HG02798 (cell line): ENCODE measurements around the gene LHPP.
"Not testable (repeated sequence)": the region's sequence is repeated elsewhere in the genome, so short reads cannot be mapped to it uniquely, and the experiment has no call there.

Experiments
- ATAC-seq: cut with Tn5 transposase; IDR thresholded peaks from one replicate; pipeline ENCODE4 v1.9.1; 2021; ENCODE audit warnings: mild to moderate bottlenecking; ENCODE audit not compliant: unreplicated experiment, poor library complexity

Gene LHPP

DNA sequence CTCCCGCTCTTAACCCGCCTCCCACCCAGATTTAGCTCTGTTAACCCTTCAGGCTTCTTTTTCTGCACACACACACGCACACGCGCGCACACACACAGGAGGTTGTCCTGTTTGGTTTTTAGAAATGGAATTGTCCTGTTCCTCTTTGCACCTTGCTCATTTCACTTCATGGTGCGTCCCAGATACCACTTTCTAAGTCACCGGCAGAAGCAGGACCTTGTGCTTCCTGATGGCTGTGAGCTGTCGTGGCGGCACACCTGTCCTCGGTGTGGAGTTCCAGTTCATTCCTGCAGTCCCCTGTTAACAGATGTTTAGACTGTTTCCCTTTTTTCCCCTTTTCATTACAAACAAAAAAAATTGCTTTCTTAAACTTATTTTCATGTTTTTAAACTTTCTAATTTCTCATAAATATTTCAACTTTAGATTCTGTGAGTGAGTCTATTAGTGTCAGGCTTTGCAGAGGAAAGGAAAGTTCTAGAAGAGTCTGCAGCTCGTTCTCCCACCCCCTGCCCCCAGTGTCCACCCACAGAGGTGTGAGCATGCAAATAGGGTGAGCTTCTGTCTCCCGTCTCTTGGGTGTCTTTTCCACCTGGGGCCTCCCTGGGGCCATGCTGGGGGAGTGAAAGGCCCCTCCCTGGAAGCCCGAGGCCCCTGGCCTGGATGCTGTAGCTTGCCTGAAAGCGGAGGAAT, 85.5 kb downstream of the LHPP start:
- no peak for ATAC-seq

DNA sequence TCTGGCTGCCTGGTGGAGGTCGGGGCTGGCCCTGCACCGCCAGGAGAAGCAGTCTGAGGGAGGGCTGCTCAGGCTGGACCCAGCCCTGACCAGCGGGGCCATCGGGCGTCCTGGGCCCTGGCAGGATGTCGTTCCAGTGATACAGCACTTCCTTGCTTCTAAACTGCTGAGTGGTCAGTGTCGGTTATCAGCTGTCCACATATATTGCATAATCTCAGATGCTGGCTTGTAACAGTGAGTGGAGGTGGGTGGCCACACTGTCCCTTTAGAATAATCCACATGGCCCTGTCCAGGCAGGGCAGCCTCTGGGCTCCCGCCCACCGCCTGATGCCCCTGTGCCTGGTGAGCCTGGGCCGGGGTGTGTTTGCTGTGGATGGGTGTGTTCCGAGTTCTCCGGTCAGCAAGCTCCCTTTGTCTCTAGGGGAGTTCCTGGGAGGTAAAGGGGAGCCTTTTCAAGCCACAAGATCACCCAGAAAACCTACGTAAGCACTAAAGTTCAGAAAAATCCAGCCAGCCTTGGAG, 86.1 kb downstream of the LHPP start:
- no peak for ATAC-seq

DNA sequence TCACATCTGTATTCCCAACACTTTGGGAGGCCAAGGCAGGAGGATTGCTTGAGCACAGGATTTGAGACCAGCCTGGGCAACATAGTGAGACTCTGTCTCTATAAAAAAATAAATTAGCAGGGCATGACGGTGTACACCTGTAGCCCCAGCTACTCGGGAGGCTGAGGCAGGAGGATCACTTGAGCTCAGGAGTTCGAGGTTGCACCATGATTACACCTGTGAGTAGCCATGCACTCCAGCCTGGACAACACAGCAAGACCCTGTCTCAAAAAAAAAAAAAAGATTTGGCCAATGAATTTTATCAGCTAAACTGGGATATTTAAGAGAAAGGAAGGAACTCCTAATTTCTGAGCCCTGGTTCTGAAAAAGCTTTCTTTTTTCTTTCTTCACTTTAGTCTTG, 87.5 kb downstream of the LHPP start:
- not testable (repeated sequence) for ATAC-seq

DNA sequence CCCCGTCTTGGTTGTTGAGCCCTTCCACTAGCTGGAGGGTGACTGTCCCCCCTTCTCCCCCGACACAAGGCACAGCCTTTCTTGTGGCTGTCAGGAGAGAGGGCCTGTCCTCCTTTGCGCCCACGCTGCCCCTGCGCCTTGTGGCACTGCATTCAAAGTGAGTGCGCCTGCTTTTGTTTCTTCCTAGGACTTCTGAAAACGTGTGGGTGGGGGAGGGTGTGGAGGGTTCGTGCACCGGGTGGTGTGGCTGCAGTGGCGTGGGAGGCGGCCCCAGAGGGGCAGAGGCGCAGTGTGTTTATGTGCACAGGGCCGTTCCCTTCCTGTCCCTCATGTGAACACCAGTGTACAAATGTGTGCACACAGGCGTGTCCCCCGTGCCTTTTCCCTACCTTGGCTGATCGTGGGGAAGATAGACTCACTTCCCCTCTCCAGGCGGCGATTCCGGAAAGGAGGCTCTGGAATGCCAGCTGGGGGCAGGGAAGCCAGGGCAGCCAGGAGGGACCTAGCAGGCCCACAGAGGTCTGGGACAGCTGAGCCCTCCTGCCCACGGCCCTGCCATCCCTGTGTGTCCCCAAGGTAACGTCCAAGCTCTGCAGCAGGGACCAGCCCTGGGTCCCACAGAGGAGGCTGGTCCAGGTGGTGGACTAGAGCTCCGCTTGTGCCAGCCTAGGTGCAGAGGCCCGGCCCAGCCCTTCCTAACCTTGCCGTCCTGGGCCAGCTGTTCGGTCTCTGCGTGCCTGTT, 88.8 kb downstream of the LHPP start:
- no peak for ATAC-seq

DNA sequence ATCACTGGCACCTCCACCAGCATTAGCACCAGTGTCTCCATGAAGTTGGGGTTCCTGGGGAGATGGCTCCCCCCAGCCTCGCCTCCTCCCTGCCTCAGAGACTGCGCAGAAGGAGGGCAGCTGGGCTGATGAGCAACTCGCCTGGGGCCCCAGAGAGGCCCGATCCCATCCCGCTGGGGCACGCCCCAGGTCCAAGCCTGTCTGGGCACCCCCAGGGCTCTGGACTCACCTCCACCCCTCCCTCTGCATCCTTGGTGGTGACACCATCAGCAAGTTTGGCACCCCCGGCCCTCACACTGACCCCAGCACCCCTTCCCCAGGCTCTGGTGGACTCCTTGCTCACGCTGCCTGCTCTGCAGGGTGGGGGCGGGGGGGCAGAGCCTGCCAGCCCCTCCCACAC, 89.5 kb downstream of the LHPP start:
- ATAC-seq: no peak

DNA sequence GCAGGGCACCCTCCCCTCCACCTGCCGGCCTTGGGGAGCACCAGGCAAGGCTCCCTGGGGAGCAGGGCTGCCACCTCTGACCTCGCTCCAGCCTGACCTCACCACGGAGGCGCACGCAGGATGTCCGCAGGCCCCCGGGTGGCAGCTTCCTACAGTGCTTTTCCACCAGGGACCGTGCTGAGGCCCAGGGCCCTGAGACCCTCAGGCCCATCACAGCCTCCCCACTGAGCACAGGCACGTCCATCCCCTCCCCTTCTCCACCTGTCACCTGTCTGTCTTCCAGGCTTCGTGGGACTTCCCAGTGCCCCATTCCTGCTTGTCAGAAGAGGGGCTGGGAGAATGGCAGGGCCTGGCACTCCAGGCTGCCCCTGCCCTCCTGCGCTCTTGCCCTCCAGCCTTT, 90.1 kb downstream of the LHPP start:
- ATAC-seq: no peak

DNA sequence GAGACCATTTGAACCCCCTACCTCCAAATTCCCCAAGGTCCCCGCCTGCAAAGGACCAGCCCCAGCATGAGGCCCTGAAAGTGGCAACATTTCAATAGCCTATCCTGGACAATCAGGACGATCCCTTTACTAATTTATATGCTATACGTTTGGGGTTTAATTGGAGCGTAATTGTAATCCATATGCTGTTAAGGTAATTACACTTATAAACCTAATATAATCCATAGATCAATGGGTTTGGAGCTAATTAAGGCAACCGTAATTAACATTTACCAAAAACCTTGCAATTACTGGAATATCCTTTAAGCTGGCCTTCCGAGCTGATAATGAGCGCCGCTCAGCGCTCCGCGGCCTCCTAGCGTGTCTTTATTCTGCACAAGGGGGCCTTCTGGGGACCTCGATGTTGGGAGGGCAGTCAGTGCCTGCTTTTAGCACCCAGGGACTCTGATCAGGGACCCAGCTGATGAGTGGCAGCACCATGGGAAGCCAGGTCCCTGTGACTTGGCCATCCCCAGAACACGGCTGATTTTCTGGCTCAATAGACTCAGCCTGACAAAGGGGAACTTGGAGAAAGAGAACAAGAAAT, 91.2 kb downstream of the LHPP start:
- ATAC-seq: no peak

DNA sequence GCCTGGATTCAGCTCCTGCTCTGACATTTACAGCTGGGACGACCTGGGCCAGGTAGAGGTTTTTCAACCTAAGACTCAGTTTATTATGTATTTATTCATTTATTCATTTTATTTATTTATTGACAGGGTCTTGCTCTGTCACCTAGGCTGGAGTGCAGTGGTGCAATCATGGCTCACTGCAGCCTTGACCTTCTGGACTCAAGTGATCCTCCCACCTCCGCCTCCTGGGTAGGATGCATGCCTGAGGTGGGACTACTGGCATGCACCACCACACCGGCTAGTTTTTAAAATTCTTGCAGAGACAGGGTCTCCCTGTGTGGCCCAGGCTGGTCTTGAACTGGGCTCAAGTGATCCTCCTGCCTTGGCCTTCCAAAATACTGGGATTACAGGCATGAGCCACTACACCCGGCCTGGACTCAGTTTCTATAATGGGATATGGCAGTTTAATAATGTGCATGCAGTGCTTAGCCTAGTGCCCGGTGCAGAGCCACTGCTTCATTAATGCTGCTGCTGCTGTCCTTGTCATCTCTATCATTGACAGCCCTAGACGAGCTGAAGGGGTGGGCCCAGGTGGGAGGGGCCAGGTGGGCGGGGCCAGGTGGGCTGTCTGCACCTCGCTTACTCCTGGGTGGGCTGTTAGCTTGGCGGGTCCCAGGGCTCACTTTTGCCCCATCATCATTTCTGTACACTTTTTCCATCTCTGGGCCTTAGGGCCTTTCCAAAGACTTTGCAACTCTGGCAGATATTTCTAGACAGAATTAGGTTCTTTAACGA, 92.6 kb downstream of the LHPP start:
- ATAC-seq: no peak

DNA sequence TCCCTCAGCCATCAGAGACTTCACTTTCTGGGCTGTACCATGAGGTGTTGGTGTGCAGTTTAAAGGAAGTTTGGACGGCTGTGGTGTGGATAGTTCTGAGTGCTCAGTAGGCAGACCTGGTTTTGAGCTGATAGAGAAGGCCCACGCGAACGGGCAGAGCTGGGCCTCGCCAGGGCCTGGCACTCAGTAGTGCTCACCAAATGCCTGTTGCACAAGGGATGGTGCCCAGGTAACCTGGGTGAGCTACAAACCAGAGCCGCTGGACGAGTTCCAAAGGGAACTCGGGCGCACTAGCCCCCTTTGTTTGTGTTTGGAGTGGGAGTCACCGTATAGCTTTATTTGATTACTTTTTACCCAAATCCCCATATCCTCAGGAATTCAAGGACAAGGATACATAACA, 95.5 kb downstream of the LHPP start:
- no peak for ATAC-seq

DNA sequence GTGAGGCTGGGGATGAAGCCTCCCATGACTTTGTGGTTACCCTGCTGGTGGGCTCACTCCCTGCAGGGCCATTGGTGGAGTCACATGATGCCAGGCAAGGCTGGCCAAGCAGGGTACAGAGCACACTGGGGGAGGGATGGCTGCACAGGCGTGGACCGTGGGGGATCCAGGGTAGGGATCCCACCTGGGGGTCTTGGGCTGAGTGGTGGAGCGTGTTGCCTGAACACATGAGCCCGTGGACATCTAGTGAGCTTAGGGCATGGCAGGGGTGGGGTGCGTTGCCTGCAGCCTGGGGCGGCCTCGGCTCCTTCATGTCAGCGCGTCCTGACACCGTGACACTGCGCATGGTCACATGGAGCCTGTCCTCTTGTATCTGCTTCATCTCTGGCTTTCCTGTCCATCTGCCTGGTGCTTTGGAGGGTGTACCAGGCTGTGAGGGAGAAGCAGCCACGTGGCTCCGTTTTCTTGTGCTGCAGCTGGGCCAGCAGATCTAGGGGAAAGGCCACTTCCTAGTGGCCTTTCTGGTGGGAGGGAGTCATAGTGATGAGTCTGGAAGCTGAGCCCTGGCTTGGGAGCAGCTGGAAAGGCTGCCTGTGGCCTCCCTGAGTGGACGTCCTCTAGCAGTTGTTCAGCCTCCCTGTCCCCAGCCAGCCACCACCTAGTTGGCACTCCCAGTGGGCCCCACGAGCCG, 96.2 kb downstream of the LHPP start:
- no peak for ATAC-seq

DNA sequence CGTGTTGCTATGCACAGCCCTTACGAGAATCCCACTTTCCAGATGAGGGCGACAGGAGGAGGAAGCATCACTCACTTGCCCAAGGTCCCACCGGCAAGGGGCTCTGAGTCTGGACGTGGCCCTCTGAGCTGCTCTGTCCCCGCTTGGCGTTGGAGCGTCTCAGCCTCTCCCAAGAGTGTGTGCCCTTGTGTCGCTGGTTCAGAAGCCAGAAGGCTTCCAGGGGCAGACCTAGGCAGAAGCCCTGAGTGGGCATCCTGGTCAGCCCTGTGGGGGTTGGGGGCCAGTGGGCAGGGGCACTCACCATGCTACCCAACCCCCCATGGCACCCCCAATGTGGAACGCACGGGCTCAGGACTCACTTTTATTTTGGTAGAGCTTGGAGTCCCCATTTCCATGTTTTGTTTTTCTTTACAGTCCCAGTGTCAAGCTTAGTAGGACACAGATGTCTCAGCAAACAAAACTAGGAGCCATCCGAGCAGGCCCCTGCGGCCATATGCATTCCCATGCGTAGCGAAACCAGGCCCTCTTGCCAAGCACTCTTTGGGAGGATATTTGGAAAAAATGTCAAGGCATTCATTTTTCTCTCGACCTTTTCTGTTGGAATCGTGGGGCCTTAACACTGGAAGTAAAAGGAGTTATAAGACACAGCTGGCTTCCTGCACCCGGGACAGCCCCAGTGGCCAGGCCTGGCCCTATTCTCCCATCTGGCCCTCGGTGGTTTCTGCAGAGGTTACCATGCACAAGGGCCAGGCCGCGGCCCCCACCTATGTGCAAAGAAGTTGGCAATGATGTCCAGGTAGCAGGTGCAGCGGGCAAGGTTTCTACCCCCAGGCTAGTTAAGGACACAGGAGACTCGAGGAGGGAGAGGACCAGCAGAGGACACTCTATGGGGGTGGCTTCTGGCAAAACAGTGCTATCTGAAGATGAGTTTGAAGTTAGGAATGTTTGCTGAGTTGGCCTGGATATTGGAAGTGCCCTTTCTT, 97.0 kb downstream of the LHPP start:
- ATAC-seq: no peak

DNA sequence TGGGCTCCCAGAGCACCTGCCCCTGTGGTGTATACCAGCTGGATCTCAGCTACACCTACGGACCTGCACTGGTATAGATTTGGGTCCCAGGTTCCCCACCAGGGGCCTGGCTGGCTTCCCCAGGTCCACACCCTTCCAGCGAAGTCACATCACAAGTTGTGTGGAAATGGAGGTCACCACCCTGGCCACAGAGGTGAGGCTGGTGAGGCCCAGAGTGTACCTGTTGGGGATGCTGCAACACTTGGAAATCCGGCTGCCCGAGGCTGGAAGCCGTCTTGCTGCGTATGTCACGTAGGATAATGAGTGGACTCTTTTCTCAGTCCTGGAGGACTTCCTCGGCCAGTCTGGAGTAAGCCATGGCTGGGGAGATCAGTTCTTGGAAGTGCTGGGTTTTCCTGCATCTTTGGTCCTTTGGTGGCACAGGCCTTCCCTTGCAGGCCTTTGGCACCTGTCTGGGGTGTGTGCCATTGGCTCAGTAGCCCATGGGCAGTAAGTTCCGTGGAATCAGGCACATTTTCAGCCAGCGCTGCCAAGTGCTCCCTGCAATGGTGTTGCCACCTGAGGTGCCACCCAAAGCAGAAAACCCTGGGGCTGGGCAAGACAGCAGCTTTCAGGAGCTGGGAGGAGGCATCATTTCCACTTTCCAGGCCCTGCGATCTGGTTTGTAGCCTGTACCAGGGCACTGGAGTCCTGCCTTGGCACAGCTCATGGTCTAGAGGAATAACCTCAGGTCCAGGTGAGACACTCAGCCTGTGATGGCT, 97.9 kb downstream of the LHPP start:
- no peak for ATAC-seq

DNA sequence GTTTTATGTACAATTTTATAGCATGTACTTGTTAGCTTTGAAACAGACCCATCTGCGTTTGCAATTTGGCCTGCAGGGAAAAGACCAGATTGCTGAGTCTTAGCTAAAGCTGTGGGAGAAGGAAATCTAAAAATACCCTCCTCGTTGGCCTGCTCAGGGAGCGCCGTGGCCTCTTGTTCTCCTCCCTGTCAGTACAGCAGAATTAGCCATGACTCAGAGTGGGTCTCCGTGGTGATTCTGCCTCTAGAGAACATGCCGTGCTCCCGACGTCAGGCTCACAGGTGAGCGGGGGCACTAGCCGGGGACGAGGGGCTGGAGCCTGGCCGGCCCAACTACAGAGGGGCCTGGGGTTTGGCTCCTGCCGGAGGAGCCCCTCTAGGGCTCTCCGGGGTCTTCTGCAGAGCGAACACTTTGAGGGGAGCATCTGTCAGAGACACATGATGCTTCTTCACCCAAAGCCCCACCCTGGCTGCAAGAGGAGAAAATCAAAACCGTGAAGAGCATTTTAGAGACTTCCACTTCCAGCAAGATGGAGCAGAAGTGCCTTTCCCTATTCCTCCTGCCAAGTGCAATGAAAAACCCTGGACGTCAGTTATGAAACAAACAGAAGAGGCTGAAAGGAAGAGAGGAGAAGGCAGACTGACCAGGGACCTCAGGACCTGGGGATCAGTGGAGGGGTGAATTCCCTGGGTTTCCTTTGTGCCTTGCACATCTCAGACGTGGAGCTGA, 98.9 kb downstream of the LHPP start:
- no peak for ATAC-seq

DNA sequence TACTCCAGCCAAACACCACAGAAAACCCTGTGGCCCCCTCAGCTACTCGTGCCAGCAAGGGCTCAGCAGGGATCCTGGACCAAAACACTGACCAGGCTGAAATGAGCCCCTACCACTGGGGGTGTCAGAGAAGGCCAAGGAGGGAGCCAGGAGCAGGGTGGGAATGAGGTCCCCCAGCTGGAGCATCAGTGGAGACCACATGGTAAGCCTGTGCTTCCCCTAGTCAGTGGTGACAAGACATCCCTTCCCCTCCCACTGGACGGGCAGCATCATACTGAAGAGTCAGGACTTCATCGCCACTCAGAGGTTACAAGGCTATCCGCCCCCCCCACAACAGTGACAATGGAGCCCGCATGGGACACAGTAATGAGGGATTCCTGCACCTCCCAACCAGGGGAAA, 99.6 kb downstream of the LHPP start:
- ATAC-seq: no peak

DNA sequence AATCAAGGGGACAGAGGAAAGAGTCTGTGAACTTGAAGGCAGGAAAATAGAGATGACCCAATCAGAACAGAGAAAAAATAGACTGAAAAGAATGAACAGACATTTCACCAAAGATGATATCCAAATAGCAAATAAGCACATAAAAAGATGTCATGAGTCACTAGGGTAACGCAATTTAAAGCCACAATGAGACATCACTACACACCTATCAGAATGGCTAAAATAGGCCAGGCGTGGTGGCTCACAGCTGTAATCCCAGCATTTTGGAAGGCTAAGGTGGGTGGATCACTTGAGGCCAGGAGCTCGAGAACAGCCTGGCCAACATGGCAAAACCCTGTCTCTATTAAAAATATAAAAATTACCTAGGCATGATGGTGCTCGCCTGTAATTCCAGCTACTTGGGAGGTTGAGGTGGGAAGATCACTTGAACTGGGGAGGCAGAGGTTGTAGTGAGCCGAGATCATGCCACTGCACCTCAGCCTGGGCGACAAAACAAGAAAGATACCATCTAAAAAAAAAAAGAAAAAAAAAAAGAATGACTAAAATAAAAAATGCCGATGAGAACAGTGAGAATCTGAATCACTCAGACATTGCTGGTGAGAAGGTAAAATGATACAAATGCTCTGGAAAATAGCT, 100.9 kb downstream of the LHPP start:
- ATAC-seq: no peak

DNA sequence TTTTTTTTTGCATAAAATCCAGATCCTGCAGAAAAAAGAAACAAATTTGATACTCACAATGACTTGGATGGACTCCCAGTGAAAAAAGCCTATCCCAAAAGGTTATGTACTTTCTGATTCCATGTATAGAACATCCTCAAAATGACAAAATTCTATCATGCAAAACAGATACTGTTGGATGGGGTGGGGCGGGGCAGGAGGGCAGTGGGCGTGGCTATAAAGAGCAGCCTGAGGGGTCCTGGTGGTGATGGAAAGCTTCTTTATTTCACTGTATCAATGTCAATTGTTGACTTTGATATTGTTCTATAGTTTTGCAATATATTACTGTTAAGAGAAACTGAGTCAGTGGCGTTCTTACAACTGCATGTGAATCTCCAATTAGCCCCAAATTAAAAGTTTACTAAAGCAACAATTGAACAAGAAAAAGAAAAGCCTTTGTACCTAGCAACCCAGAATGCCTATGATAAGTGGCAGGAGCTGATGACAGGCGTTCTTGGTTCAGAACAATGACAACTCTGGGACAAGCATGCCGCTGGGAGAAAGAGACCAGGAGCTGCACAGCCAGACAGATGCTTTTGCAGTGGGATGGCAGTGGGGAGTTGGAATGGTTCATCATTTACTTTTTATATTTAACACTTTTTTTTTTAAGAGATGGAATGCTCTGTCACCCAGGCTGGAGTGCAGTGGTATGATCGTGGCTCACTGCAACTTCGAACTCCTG, 101.9 kb downstream of the LHPP start:
- ATAC-seq: no peak

DNA sequence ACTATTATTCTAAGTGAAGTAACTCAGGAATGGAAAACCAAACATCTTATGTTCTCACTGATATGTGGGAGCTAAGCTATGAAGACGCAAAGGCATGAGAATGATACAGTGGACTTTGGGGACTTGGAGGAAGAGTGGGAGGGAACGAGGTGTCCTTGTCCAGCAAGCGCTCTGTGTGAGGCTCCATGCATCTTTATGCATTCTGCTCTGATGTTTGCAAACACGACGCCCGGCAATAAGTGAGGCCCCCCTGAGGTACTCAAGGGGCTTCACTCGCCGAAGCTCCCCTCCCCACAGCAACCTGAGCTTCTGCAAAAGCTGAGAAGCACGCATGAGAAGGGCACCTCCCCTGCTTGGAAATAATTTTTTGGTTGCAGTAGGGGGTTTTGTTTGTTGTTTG, 103.3 kb downstream of the LHPP start:
- ATAC-seq: no peak
